M059J (cell line): Measurements from ENCODE around the gene SCN3B. TPM values are rescaled to one million over a fixed set of nuclear protein-coding genes. Genes with fewer than 3 reads are reported as not detected.

ENCODE experiments used
- DNase-seq: peaks from one replicate; pipeline ENCODE4 v3.0.0-alpha.2; 2012; ENCODE audit warnings: low read depth
- total RNA-seq: library from RNA; depleted of rRNA; stranded (reverse); fragments of >200 nt; shearing (Covaris generic); gene quantifications from 2 replicates; pipeline ENCODE4 v1.2.3, GENCODE V29; 2014

The SCN3B gene
- total RNA-seq, 1 experiment from 2014 or later = not detected

DNA sequence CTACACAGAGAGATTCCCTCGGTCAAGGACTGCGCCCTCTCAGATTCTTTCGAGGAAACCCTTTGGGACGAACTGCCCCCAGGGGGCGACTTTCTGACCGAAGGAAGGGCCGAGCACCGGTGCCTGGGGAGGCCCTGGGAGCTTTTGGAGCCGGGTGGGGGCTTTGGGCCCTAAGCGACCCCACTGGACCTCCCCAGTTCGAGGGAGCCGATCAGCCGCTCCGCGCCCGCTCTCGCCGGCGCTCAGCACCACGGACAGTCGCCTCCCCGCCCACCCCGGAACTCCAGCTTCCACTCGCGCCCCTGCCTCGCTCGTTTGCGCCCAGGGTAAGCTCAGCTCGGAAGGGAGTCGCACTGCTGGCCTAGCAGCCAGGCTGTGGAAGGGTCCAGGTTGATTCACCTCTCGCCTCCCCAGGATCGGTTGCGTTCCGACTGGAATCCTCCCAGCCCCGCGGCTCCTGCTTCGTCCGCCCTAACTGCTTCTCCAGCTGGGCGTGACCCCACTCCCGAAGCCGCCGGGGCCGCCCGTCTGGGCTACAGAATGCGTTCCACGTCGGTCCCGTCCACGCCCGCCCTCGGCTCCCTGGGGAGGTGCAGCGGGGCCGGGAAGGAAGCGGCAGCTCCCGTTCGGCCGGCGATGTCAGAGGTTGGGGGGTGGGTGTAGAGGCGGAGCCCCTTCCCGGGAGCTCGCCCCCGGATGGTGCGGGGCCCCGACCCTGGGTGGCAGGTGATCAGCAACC, 428 bp downstream of the SCN3B start:
- DNase-seq = peak; percentile 48

DNA sequence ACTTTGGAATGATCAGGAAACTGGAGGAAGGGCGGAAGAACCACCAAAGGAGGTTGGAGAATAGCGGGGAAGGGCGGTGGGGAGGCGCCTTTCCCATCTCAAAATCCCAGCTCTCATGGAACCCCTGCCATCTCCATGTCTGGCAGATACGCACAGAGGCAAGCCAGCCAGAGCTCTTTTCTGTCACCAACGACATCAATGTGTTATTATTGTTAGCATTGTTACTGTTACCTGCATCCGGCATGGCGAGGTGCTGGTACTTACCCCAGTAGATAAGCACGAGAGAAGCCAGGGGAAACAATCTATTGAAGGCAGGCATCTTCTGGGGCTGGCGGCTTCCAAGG, 969 bp downstream of the SCN3B start:
- no peak for DNase-seq

DNA sequence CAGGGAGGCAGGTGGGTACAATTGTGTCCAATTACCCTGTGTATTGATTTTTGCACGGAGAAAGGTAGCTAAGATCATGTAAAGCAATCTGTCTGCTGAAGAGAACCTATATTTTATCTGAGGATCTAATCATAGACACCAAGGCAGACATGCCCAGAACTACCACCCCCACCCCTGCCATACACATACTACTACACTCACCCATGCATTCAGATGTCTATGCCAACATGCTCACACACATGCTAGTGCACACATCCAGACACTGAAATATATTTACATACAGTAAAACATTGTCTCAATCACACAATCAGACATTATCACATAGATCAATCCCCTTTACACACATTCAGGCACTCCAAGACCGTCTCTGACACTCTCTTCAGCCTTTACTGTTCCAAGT, 1.8 kb downstream of the SCN3B start:
- DNase-seq = no peak

DNA sequence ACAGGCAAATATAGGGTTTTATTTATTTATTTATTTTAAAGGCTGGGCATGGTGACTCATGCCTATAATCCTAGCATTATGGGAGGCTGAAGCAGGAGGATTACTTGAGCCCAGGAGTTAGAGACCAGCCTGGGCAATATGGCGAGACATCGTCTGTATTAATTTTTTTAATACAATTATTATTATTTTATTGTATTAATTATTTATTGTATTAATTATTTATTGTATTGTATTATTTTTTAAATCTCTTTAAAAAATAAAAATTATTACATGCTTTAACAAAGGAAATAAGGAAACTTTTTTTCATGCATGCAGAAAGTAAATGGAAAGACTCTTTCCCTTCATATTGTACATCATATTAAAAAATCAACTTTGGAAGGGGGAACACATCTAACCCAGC, 3.5 kb downstream of the SCN3B start:
- DNase-seq = no peak

DNA sequence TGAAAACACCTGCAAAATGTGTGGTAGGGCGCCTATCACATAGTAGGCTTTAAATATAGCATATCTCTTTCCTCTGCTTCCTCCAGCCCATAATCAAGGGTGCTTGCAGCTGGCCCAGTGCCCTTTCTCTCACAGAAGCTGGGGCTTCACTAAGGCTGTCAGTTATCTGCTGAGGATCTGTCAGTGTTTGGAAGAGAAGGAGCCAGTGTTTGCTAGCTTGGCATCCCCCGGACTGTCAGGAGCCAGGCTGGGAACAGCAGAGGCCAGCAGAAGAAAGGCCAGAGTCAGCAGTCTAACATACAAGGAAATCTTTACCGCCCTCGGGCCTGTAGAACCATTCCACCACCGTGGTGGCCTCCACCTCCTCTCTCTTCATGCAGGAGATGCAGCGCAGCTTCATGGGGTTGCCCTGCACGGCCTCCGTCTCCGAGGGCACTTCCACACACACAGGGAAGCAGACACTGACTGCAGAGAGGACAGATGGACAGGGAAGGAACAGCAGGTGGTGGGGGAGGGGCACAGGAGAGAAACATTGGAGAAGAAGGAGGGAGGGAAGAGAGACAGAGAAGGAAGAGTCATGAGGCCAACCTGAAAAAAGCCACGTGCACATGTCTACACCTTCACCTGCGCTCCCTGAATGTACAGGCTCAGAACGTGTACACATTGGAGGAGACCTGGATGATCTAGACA, 9.0 kb downstream of the SCN3B start:
- no peak for DNase-seq

DNA sequence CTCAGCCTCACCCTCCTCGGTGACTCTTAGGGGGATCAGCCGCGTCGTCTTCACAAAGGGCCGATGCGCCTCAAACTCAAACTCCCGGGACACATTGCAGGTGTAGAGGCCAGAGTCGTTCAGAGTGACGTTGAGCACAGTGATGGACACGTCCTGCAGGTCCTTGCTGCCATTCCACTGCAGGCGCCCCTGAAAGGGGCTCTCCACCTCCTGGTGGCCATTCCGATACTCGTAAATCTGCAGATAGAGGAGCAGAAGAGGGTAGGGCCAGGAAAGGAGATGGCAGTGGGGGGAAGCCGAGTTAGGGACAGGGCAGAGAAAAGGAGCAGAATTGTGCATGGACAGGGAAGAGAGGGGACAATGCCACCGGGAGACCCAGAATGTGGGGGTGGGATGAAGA, 12.0 kb downstream of the SCN3B start:
- DNase-seq = no peak

DNA sequence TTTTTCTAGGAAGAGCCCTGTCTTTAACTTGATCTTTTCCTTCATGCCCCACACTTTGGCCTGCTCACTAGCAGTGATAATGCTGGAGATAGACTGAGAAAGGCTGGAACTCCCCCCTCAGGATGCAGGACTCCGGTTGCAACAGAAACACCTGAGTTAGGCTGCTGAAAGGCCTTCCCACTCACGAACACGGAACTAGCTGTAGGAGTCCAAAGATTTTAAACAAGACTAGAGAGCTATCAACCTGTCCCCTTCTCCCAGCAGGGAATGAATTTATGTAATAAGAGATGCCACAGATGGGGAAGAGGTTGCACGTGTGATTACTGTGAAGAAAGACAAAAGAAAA, 13.0 kb downstream of the SCN3B start:
- no peak for DNase-seq

DNA sequence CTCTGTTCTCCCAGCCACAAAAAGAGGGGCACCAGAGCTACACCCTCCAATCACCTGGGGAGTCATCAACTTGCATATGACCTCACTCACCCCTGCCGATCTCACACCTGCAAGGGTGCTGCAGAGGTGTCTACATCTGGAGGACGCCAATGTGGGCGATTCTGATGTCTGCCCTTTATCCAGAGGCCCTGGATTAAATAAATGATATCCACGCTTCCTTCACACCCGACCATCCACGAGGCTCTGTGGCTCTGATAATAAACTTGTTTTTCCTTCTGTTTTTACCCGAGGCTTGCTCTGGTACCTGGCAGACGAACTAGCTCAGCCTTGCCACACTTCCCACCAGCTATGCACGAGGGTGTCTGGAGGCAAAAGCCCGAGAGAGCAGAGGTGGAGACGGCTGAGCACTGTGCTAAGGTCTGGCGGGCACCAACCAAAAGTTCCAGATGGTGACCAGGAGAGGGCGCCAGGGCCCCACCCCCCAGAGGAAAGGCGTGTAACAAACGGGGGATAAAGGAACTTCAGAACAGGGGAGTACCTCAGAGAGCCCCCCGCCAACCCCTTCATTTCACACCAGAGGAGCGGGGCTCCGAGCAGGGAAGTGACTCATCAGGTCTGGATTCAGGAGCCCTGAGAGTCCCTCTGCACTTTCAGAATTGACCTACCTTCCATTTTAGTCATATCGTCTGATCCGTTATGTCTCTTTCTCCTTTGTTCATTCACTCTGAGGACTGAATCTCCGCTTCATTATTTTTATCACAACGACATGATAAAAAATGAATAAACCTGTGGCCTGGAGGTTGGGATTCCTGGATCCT, 13.5 kb downstream of the SCN3B start:
- peak; percentile 34 for DNase-seq

DNA sequence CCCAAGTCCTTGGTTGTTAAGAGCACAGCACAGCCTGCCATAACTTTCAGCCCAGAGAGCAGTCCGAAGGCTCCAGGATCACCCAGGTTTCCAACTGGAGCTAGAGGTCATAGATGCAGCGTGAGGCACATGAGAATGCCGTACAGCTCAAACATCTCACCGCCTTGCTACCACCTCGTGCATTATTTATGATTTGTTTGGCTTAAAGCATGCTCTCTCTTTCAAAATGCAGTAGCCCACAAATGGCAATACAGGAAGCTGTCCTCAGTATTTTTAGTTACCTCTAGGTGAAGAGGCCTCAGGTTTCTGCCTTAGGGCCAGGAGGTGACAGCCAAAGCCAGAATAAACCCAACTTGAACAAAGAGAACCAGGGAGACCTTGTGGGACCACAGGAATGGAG, 14.4 kb downstream of the SCN3B start:
- DNase-seq = no peak

DNA sequence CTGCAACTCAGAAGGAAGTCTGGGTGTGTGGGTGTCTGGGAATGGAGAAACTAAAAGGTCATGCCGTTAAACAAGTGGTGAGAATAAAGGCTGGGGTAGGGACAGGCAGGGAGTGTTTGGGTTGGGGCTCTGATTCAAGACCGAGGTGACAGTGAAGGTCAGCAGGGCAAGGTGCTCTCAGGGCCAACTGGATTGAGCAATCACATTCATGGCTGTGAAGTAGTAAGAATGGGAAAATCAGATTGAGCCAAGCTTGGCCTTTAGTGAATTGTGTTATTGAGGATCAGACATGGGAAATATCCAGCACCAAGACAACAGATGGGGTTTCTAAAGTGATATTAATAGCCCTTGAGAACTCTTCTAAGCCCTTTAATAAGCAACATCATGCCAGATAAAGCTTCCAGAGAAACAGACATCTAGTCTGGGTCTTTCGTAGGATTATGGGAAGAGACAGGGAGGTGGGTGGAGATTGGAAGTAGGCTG, 24.3 kb downstream of the SCN3B start:
- DNase-seq = no peak

DNA sequence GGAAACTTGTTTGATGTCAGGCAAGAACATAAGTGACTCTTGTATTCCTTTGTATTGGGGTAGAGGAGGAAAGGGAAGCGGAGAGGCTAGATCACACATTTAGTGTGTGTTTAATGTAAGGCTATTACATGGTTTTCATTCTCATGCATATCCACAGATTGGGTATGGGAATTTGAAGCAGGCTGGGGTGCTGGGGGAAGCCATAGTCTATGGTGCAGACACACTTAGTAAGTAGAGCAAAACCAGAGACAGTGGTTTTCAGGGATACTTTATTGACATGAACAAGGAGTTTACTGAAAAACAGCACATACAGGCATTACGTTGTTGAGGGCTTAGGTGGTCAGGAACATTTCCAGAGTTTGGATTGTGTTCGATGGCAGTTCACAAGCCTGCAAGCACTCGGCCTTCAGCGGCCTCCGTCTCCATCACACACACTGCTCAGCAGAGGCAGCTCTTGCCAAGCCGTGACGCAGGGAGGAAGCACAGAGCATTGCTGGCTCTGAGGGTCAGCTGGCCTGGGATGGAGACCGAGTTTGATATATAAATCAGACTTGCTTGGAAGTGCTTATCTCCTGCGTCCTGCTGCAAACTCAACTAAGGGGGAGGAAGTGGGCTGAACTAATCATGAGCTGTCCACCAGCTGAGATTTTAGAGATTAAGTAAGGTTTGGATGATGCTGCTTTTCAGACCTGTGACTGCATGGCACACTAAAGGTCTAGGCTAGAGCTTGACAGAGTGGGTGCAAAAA, 25.3 kb downstream of the SCN3B start:
- DNase-seq = peak; percentile 60

DNA sequence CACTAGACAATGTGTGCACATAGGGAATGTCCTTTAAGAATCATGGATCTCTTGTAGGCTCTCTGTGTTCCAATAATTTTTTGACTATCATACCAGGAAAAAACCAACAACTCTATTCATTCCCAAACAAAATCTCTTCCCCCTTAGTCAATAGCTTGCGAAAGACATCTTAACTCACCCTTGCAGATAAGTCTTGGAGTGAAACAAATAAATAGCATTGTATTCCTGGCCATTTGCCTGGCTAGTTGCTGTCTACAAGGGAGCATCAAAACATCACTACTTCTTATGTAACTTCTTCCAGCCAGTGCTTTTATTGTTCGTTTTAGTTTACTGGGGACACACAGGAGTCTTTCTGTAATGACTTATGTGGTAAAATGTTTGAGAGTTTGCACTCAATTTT, 29.4 kb downstream of the SCN3B start:
- no peak for DNase-seq

DNA sequence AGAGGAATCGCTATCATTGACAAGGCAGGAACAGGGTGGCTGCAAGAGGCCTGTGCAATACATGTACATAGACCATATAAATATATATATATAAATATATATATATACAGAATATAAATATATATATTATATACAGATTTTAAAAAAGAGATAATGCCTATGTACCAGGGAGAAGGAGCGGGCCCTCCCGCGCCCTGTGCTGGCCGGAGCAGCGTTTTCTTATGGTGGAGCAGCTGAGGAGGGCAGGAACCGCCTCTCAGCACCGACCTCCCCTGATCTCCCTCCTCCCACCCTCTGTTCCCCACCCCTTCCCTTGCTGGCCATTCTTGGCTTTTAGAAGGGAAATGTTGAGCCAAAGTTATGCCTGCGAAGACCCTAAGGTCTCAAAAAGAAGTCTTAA, 31.8 kb downstream of the SCN3B start:
- no peak for DNase-seq

DNA sequence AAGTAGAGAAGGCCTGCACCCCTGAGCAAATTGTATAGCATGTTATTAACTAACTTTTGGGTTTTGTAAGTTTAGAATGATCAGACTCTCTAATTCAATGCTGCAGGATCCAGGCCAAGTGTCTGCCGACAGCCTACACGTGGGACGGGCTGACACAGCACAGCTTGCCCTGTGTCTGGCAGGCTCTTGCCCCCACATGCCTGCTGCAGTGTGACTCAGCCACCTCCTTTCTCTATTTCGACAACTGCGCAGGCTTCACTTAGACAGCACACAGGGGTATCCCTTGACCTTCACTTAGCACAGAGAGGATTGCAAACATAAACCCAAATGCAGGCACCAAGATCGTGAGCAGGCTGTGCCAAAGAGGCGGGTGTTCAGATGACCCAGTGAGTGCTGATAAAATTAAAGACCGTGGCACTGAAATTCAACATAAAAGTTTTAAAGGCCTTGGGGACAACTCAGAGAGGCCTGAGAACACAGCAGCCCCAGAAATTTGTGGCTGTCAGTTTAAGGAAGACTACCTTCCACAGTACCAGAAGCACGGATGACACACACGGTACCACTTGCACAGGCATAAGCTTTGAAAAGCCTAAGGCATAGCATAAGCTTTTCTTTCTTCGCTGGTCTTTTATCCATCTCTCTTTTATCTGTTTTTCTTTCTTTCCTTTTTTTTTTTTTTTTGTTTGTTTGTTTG, 37.8 kb downstream of the SCN3B start:
- DNase-seq = no peak

DNA sequence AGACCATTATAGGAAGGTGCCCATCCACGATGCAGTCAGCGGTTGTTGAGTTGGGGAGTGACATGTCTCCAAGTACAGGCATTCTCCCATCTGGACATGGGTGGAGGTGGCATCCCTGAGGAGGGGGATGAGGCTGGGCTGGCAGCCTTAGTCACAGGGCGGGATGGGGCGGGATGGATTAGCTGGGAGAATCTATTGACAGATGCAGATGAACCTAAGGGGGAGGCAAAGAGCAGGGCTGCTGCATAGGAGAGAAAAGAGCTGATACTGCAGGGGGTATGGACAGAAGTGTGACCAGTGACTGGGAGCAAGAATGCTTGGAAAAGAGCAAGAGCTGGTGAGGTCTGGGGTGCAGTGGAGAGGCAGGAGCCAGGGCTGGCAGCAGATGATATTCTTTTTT, 42.7 kb downstream of the SCN3B start:
- DNase-seq = no peak

DNA sequence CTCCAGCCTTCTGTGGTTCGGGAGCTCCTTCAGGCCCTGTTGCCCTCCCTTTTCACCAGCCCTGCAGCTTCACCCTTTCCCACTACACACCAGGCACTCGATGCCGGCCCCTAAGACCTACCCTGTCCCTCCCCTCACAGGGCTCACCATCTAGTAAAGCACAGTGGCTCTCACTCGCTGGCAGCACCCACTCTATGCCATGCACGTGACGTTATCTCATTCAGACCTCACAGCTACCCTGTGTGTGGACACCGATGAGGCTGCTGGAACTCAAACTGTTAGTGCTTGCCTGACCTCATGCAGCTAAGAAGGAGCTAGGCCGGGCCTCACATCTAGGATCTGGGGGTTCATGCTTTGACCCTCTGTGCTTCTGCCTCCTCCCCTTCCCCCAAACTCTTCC, 45.5 kb downstream of the SCN3B start:
- no peak for DNase-seq

DNA sequence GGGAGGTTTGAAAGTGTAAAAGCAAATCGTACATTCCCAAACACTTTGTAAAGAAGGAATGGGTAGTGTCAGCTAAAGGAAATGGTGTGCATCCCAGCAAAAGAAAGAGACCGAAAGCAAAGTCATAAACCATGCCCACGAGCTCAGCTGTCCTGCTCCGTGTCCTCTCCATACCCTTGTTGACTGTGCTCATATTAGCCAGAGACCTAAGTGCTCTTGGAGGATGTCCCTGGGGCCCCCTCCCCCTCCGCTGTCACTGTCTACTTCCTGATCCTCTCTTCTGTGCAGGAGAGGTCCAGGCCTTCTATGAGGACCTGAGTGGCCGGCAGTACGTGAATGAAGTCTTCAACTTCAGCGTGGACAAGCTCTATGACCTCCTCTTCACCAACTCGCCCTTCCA, 46.1 kb downstream of the SCN3B start:
- DNase-seq = no peak

DNA sequence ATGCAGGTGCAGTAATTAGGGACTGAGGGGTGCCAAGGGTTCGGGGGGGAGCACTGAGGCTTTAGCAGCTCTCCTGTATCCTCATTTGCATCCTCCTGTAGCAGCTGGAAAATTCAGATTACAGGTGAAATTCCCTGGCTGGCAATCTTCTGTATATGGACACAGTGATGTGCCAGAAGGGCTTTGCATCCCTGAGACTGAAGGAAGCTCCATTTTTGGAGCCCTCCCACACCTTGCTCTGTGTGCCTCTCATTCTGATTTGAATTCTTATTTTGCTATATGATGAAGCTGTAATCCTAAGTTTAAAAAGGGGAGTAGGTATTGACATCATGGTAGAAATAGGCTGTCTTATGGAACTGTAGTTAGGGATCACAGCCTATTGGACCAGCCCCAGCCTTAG, 46.6 kb downstream of the SCN3B start:
- no peak for DNase-seq

DNA sequence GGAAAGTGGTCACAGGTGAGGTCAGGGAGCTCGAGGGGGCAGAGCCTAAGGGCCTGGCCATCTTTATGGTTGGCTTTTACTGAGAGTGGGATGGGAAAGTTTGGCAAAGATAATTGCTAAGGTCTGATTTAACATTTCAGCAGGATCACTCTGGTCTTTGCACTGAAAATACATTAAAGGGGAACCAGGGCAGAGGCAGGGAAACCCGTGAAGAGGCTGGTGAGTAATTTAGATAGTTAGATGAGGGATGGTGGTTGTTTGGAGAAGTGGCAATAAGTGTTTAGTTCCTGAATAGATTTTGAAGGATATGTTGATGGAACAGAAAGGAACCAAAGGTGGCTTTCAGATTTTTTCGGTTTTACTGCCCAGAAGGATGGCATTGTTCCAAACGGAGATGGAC, 50.8 kb downstream of the SCN3B start:
- DNase-seq = no peak

DNA sequence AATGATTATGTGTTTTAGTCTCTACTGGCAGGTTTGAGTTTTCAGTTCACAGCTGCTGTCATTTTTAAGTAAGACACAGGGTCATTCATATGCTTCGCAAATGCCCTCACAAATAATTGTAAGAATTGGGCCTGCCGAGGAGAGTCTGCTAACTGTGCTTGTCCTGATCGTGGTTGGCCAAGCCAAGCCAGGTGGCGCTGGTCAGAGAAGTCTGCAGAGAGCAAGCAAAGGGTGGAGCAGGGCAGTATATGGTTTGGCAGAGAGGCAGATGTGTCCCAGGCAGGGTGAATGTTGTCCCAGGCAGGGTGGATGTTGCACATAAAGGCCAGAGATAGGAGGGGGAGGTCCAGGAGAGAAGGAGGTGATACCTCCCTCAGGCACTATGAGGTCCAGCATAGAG, 52.7 kb downstream of the SCN3B start:
- no peak for DNase-seq

DNA sequence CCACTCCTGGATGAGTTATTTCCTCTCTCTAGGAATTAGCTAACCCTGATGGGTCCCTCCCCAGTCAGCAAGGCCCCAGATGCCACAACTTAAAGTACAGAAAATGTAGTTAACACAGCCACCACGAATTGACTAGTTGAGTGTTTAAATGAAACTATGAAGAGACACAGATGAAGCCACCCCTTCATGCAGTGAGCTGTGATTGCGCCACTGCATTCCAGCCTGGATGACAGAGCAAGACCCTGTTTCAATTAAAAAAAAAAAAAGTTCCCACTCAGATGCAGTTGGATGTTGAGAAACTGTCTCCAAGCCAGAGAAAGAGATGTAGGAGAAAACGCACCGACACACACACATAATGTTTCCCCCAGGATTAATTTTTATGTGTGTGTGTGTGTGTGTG, 53.3 kb downstream of the SCN3B start:
- no peak for DNase-seq

DNA sequence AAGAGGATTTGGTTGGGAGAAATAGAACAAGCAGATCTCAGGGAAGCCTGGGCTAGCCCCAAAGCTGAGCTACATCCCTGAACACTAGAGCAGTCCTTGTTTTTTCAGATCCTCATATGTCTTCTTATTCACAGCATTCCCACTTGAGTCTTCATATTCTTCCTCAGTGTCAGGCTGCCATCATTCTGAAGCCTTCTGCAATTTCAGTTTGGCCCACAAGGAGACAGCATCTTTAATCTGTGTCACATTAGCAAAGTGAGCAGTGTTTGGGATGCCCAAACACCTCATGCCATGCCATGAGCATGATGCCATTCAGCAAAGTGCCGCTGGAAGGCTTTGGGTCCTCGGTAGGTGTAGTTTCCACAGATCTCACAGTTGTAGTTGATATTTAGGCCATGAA, 56.6 kb downstream of the SCN3B start:
- DNase-seq = no peak
